GM12801 (cell line): ENCODE results near the gene ZNF784.

Experiments
- TF ChIP-seq, protein P1 (sequence below): IDR thresholded peaks from one replicate; pipeline ENCODE4 v1.5.1; 2011; ENCODE audit warnings: control low read depth; ENCODE audit not compliant: insufficient read length; ENCODE audit errors: extremely low read depth

ZNF784 gene

DNA sequence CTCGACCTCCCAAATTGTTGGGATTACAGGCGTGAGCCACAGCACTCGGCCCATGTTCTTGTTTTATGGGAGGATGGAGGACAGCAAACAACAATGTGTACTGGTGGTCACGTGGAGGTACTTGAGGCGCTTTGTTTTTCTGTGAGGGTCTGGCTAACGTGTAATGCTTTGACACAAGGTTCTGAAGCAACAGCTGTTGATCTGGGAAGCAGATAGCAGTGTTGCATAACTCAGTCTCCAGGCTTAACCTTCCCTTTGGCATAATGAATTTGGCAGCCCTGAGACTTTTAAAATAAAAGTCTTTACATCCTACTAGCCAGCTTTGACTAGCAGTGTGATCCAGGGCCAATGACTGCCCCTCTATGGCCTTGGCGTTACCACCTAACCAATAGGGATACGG, 9.5 kb upstream of the ZNF784 start:
- TF ChIP-seq, protein P1, sequence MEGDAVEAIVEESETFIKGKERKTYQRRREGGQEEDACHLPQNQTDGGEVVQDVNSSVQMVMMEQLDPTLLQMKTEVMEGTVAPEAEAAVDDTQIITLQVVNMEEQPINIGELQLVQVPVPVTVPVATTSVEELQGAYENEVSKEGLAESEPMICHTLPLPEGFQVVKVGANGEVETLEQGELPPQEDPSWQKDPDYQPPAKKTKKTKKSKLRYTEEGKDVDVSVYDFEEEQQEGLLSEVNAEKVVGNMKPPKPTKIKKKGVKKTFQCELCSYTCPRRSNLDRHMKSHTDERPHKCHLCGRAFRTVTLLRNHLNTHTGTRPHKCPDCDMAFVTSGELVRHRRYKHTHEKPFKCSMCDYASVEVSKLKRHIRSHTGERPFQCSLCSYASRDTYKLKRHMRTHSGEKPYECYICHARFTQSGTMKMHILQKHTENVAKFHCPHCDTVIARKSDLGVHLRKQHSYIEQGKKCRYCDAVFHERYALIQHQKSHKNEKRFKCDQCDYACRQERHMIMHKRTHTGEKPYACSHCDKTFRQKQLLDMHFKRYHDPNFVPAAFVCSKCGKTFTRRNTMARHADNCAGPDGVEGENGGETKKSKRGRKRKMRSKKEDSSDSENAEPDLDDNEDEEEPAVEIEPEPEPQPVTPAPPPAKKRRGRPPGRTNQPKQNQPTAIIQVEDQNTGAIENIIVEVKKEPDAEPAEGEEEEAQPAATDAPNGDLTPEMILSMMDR = no peak

DNA sequence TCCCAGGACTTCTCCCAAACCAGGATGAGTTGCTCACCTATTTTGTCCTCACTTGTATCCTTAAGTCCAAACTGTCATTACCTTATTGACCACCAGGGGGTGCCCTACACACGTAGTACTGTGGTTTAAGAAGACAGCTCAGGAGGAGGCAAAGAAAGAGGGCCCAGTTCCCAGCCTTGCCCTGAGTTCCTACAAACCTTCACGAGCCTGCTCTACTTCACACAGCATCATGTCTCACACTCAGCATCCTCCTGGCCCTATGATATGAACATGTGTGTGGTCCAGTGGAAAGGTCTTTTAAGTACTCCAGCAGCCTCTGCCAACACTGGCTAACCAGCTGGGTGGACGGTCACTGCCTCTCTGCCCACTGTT, 8.1 kb upstream of the ZNF784 start:
- TF ChIP-seq, protein P1 = peak; percentile 57

DNA sequence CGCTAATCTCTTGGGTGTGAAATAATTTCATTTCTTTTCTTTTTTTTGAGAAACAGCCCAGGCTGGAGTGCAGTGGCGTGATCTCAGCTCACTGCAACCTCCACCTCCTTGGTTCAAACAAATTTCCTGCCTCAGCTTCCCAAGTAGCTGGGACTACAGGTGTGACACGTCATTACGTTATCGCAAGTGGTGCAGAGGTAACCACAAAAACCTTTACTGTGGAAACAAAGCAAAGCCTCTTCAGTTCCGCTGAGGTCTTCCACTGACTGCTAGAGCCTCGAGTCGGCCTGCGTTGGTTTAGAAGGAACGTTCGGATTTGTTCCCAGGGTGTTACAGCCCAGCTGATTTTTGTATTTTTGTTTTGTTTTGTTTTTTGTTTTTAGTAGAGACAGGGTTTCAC, 2.0 kb upstream of the ZNF784 start:
- TF ChIP-seq, protein P1 = no peak

DNA sequence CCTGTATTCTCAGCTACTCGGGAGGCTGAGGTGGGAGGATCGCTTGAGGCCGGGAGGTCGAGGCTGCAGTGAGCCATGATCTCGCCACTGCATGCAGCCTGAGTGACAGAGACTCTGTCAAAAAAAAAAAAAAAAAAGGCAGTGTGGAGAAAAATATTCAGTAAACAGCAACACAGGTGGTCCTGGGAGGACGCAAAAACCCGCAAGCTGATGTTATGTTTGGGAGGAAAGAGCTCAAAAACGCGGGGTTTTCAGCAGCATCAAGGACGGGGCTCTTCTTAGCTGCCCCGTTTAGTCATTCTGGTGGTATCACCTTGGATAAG, 599 bp upstream of the ZNF784 start:
- TF ChIP-seq, protein P1 = no peak

DNA sequence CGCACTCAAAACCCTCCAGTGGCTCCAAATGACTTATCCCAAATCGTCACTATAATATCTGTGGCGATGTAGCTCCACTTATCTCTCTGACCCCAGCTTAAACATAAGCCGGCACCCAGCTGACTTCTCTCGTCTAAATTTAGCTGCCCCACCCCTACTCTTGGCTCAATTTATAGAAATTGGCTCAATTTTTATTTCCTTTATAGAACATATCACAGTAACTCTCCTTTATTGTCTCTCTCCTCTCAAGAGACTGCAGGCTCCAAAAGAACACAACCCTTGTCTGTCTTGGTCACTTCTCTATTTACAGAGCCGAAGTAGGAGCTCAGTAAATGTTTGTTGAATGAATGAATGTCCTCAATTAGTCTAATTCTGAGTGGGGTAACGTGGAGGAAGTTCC, 805 bp downstream of the ZNF784 start:
- TF ChIP-seq, protein P1 = no peak

DNA sequence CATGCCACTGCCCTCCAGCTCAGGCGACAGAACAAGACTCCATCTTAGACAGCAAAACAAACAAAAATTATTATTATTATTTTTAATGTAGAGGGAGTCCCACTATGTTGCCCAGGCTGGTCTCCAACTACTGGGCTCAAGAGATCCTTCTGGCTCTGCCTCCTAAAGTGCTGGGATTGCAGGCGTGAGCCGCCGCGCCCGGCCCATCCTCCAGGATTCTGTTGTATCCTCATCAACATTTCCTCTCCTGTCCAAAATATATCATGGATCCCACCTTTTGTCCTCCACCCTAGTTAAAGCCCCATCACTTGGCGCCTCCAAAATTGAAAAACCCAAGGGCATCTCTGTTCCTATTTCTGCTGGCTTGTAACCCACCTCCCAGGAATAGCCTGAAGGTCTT, 1.2 kb downstream of the ZNF784 start:
- TF ChIP-seq, protein P1 = no peak

DNA sequence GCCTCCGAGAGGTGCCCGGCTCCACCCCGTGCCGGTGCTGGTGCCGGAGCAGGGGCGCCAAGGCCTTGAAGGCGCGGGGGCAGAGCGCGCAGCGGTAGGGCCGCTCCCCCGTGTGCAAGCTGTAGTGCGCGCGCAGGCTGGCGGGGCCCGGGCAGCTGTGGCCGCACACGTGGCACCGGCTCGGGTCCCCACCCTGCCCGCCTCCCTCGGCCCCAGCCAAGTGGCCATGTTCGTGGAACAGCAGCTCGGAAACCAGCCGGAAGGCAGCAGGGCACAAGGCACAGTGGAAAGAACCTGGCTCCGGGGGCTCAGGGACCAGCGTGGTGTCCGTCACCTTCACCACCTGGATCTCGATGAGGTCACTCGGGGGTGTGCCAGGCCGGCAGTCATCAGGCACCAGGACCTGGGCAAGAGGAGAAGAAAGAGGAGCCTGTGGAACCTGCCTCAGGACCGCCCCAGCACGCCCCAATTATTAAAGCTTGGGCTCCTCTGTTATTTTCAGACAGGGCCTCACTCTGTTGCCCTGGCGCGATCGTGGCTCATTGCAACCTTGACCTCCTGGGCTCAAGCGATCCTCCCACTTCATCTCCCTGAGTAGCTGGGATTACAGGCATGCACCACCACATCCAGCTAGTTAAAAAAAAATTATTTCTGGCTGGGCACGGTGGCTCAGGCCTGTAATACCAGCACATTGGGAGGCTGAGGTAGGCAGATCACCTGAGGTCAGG, 2.0 kb downstream of the ZNF784 start:
- TF ChIP-seq, protein P1 = no peak

DNA sequence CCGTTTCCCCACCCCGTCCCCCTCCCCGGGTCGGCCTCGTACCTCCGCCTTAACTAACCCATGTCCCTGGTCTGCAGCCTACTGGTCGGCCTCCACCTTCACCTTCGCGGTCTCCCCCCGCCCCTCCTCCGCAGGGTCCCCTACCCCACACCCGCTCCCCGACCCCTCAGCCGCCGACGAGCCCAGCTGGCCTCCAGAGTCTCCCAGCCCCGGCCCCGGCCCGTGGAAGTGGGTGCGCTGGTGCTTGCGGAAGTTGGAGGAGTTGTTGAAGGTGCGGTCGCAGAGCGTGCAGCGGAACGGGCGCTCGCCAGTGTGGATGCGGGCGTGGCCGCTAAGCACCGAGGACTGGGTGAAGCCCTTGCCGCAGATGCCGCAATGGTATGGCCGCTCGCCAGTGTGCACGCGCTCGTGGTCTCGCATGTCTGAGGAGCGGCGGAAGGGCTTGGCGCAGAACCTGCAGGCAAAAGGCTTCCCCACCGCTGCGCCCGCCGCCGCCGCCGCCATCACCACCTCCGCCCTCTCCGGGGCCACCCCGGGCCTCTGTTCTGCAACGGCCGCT, 2.6 kb downstream of the ZNF784 start:
- TF ChIP-seq, protein P1 = no peak
